Hypothalamus (tissue), 51 donors: ENCODE results near the gene SH2B2.
"Not testable (repeated sequence)": the region's sequence is repeated elsewhere in the genome, so short reads cannot be mapped to it uniquely, and the experiment has no call there.

Experiments used
- DNase-seq, 51 donors: peaks; one replicate each; lab custom pipeline; 2025; lab: John Stamatoyannopoulos, UW

SH2B2 gene

GRCh38 chr7:102303669-102304422 is 17.2 kb downstream of the SH2B2 start:
- no peak for DNase-seq

- peak in 6 of 51 donors; percentile 16 to 55 (median 32) for DNase-seq
These were observed 18.0 kb downstream of the SH2B2 start for GRCh38 chr7:102304668-102305067.

- DNase-seq, result no peak
These were observed 19.0 kb downstream of the SH2B2 start for GRCh38 chr7:102305414-102306268.

- peak in 36 of 51 donors; percentile 14 to 87 (median 52) for DNase-seq
These were observed 20.4 kb downstream of the SH2B2 start for GRCh38 chr7:102306916-102307677.

GRCh38 chr7:102310414-102310815 is 23.7 kb downstream of the SH2B2 start:
- DNase-seq, result peak in 25 of 51 donors; percentile 6 to 76 (median 40)

GRCh38 chr7:102312317-102312716 is 25.6 kb downstream of the SH2B2 start:
- no peak for DNase-seq

- no peak for DNase-seq
These were observed 27.5 kb downstream of the SH2B2 start for GRCh38 chr7:102313997-102314780.

GRCh38 chr7:102317231-102318059 is 30.8 kb downstream of the SH2B2 start:
- DNase-seq, result no peak

GRCh38 chr7:102318482-102318971 is 31.9 kb downstream of the SH2B2 start:
- DNase-seq, result no peak

GRCh38 chr7:102319671-102320070 is 33.0 kb downstream of the SH2B2 start:
- no peak for DNase-seq

GRCh38 chr7:102320181-102320580 is 33.5 kb downstream of the SH2B2 start:
- no peak for DNase-seq

GRCh38 chr7:102320601-102321350 is 34.1 kb downstream of the SH2B2 start:
- no peak for DNase-seq

GRCh38 chr7:102321351-102322201 is 34.9 kb downstream of the SH2B2 start:
- DNase-seq, result no peak

- DNase-seq, result no peak
These were observed 35.6 kb downstream of the SH2B2 start for GRCh38 chr7:102322202-102322715.

GRCh38 chr7:102323914-102324195 is 37.2 kb downstream of the SH2B2 start:
- no peak for DNase-seq

- not testable (repeated sequence) for DNase-seq
These were observed 38.4 kb downstream of the SH2B2 start for GRCh38 chr7:102325106-102325505.

- DNase-seq, result no peak
These were observed 39.7 kb downstream of the SH2B2 start for GRCh38 chr7:102326157-102326889.
